K562 (cell line): Measurements from ENCODE around the gene PDE9A. TPM values are rescaled to one million over a fixed set of nuclear protein-coding genes. Genes with fewer than 3 reads are reported as not detected.

Experiments used
- ATAC-seq: fragments of 200-7000 bp; cut with Tn5 transposase; 3 replicates; pipeline ENCODE4 v1.9.1; 2020; ENCODE audit warnings: moderate library complexity
- BruUV-seq: library from RNA; stranded (reverse); fragments of 400-500 nt; replicated peaks from 2 replicates; lab custom pipeline; 2021; lab: Mats Ljungman, UMichigan
- CTCF ChIA-PET: fragments of 300-600 bp; formaldehyde crosslinking; extraction: SDS; loops from one replicate; lab custom pipeline; 2021; ENCODE audit warnings: low intra/inter-chr PET ratio; lab: Yijun Ruan, JAX
- POLR2A ChIA-PET: fragments of 300-600, 350-650 bp; sonication (Branson Sonifier 250); formaldehyde crosslinking; extraction: SDS; loops from one replicate; lab custom pipeline; 2021; ENCODE audit warnings: antibody characterized with exemption, inconsistent platforms; lab: Yijun Ruan, JAX
- DNase-seq, 4 experiments: peaks; one replicate each; pipeline versions ENCODE4 v3.0.0 to v3.0.0-alpha.2; 2011 to 2018; ENCODE audit warnings: low spot score in 3 of 4, mixed read lengths in 3 of 4; ENCODE audit errors: extremely low read depth in 1 of 4
- FAIRE-seq: peaks from 2 replicates; lab custom pipeline; 2011; peaks lifted over from hg19 to GRCh38; lab: Jason Lieb, UNC
- H2AFZ ChIP-seq: 2 replicates; pipeline ENCODE4 v1.6.0; 2011; ENCODE audit warnings: low read depth, low read length, control low read depth, inconsistent platforms
- H3K27ac ChIP-seq: fragments of 200-600 bp; 3 replicates; pipeline ENCODE4 v1.8.0; 2011; ENCODE audit warnings: low read depth, mild to moderate bottlenecking, control low read depth, inconsistent platforms, low read length, moderate library complexity, mixed read lengths; ENCODE audit errors: extremely low read depth
- H3K27me3 ChIP-seq, 2 experiments: fragments of 300-600 bp in 1 of 2; 2 replicates in 1 of 2; 3 replicates in 1 of 2; pipeline versions ENCODE4 v1.6.0 to v1.8.0; 2011; ENCODE audit warnings: inconsistent platforms in 2 of 2, low read length in 2 of 2, mild to moderate bottlenecking in 1 of 2, mixed read lengths in 1 of 2, moderate library complexity in 1 of 2; ENCODE audit not compliant: control insufficient read depth in 2 of 2, insufficient read depth in 2 of 2
- H3K36me3 ChIP-seq: fragments of 300-600 bp; 3 replicates; pipeline ENCODE4 v1.8.0; 2011; ENCODE audit warnings: mild to moderate bottlenecking, low read length, inconsistent platforms; ENCODE audit not compliant: control insufficient read depth, insufficient read depth
- H3K4me1 ChIP-seq, 2 experiments: fragments of 200-600 bp in 1 of 2; replicated peaks in 1 of 2; 2 replicates in 1 of 2; 3 replicates in 1 of 2; pipeline versions ENCODE4 v1.5.1 to v1.8.0; 2011; ENCODE audit warnings: inconsistent platforms in 2 of 2, low read length in 2 of 2, mild to moderate bottlenecking in 1 of 2, mixed read lengths in 1 of 2, moderate library complexity in 1 of 2; ENCODE audit not compliant: control insufficient read depth in 2 of 2, insufficient read depth in 2 of 2
- H3K4me2 ChIP-seq: 2 replicates; pipeline ENCODE4 v1.6.1; 2011; ENCODE audit warnings: low read length, control low read depth, inconsistent platforms, mixed read lengths; ENCODE audit not compliant: insufficient read depth
- H3K4me3 ChIP-seq: fragments of 200-600 bp; sonication (generic), shearing (Covaris generic); 2 replicates; pipeline ENCODE4 v1.5.1; 2016; ENCODE audit warnings: control low read depth, inconsistent platforms
- H3K79me2 ChIP-seq: fragments of 200-600 bp; 3 replicates; pipeline ENCODE4 v1.8.0; 2011; ENCODE audit warnings: low read length, inconsistent platforms; ENCODE audit not compliant: control insufficient read depth, insufficient read depth
- H3K9ac ChIP-seq, 2 experiments: 2 replicates each; pipeline versions ENCODE4 v1.6.0 to v1.6.1; 2011; ENCODE audit warnings: low read depth in 2 of 2, low read length in 2 of 2, control low read depth in 1 of 2, inconsistent platforms in 1 of 2, mild to moderate bottlenecking in 1 of 2, mixed read lengths in 1 of 2; ENCODE audit not compliant: insufficient read depth in 1 of 2
- H3K9me1 ChIP-seq: one replicate; pipeline ENCODE4 v1.6.0; 2011; ENCODE audit warnings: inconsistent platforms, mild to moderate bottlenecking, low read length, moderate library complexity; ENCODE audit not compliant: control insufficient read depth, insufficient read depth
- H3K9me3 ChIP-seq: replicated peaks from 2 replicates; pipeline ENCODE4 v1.5.1; 2011; ENCODE audit warnings: low read depth, low read length, inconsistent platforms; ENCODE audit not compliant: control insufficient read depth, insufficient read depth
- H4K20me1 ChIP-seq: replicated peaks from 2 replicates; pipeline ENCODE4 v1.6.1; 2011; ENCODE audit warnings: low read length, inconsistent platforms, mixed read lengths; ENCODE audit not compliant: control insufficient read depth, insufficient read depth
- KDM4B ChIP-seq, 2 experiments: fragments of 450-650 bp in 1 of 2; sonication (generic) in 1 of 2; IDR thresholded peaks; 2 replicates each; pipeline ENCODE4 v1.6.1; 2016 to 2017; ENCODE audit warnings: borderline replicate concordance in 2 of 2, antibody characterized with exemption in 1 of 2, low read depth in 1 of 2, mild to moderate bottlenecking in 1 of 2
- NCOA6 ChIP-seq: fragments of 450-650 bp; IDR thresholded peaks from 2 replicates; pipeline ENCODE4 v1.6.1; 2017; ENCODE audit warnings: mild to moderate bottlenecking
- NFE2 ChIP-seq: IDR thresholded peaks from 2 replicates; pipeline ENCODE4 v1.6.1; 2014; ENCODE audit warnings: antibody characterized with exemption, low read depth
- SMAD3 ChIP-seq: fragments of 450-650 bp; formaldehyde crosslinking; conservative IDR thresholded peaks from 2 replicates; pipeline ENCODE4 v1.4.0; 2020; ENCODE audit warnings: mild to moderate bottlenecking
- WGBS: fragments of 100-300 bp; shearing (Covaris generic); methylation state at CpG from one replicate; pipeline ENCODE4 v1.1.6; 2016; ENCODE audit warnings: low coverage, mixed read lengths; ENCODE audit not compliant: insufficient coverage; ENCODE audit errors: missing lambda C conversion rate; 5-methylcytosine and 5-hydroxymethylcytosine counted together
- in situ Hi-C: fragments of 300-500 bp; cut with MboI; formaldehyde crosslinking; loops from 4 replicates; pipeline ENCODE4 v1.15.0; 2018; ENCODE audit warnings: inconsistent platforms, mixed read lengths
- intact Hi-C: fragments of 100-400 bp; cut with micrococcal nuclease; formaldehyde crosslinking; loops from 2 replicates; pipeline ENCODE4 v1.14.2; 2022
- polyA plus RNA-seq, 8 experiments: library from polyadenylated mRNA; depleted of rRNA in 4 of 8; stranded (reverse) in 5 of 8; unstranded in 3 of 8; fragments of >200 nt; fragmentation: Nextera tagmentation in 2 of 8; fragmentation: Illumina TruSeq in 1 of 8; extraction: Ambion mirVana in 2 of 8; extraction: Trizol in 1 of 8; gene quantifications; 2 replicates each; pipeline versions ENCODE4 v1.2.1 to v1.2.3, GENCODE V29; 2011 to 2014; ENCODE audit warnings: inconsistent platforms in 1 of 8, missing spikeins in 1 of 8
- total RNA-seq, 7 experiments: library from RNA; depleted of rRNA in 6 of 7; stranded (reverse); fragments of >200 nt in 6 of 7; fragmentation: Illumina TruSeq in 2 of 7; extraction: Trizol in 2 of 7; gene quantifications; 2 replicates each; pipeline versions ENCODE4 v1.2.1 to v1.2.3, GENCODE V29; 2011 to 2021; ENCODE audit warnings: low replicate concordance in 1 of 7
- TF ChIP-seq, protein P1 (sequence below): fragments of 250-450 bp; sonication (Bioruptor Pico); IDR thresholded peaks from 2 replicates; pipeline ENCODE4 v1.5.0; 2020; ENCODE audit warnings: mild to moderate bottlenecking, borderline replicate concordance

PDE9A gene
- total and polyA plus RNA-seq, 9 of the 15 experiments (the other 6 are each of a cell fraction or from before 2014, with no cell fraction given): 0.07 to 0.27 TPM; not detected in 7

DNA sequence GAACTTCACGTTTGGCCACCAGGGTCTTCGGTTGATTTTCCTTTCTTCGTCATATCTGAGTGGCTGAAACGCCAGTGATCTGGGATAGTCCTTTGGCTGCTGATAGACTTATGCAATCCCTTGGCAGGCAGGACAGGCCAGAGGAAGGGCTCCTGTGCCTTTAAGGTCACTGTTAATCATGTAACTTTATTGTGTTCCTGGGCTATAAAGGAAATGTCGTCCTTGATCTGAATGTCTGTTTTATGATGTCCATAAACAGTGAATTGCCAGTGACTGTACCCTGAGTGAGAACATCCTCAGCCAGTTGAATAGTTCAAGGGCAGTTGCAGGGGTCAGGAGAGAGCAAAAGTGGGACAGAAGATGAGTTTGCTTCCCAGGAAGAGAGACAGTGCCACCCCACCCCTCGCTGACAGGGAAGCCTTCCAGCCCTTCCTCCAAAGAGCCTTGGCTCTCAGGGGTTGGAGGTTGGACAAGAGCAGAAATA, 68.0 kb downstream of the PDE9A start:
- Histone ChIP-seq H3K9me1 (no peaks in the 10 kb centered on the region), H3K27me3 (peaks cover 38 to 62% of the 10 kb centered on the region in 2 experiments), H3K79me2 (no peaks in the 10 kb centered on the region), H3K36me3 (no peaks in the 10 kb centered on the region), H3K4me1 (0 out of 5 replicates have a peak, but pooled peaks cover 0 to 3% of the 10 kb centered on the region in 2 experiments), H4K20me1 (peaks cover 13% of the 10 kb centered on the region; the same call in 1 of the 2 replicates), H3K9ac (no peak overlapping the region), H3K27ac (no peak overlapping the region), H3K4me3 (no peak overlapping the region), H3K9me3 (no peaks in the 10 kb centered on the region), H3K4me2 (no peak overlapping the region), H2AFZ (no peak overlapping the region)
- intact Hi-C loops: no loop called here
- TF ChIP-seq NCOA6: no peak
- no peak for TF ChIP-seq SMAD3 (CRISPR knock-in tag)
- TF ChIP-seq, protein P1, sequence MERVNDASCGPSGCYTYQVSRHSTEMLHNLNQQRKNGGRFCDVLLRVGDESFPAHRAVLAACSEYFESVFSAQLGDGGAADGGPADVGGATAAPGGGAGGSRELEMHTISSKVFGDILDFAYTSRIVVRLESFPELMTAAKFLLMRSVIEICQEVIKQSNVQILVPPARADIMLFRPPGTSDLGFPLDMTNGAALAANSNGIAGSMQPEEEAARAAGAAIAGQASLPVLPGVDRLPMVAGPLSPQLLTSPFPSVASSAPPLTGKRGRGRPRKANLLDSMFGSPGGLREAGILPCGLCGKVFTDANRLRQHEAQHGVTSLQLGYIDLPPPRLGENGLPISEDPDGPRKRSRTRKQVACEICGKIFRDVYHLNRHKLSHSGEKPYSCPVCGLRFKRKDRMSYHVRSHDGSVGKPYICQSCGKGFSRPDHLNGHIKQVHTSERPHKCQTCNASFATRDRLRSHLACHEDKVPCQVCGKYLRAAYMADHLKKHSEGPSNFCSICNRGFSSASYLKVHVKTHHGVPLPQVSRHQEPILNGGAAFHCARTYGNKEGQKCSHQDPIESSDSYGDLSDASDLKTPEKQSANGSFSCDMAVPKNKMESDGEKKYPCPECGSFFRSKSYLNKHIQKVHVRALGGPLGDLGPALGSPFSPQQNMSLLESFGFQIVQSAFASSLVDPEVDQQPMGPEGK (CRISPR knock-in tag): no peak
- TF ChIP-seq KDM4B (IDR thresholded peaks at IDR 0.05; ENCODE audit: borderline replicate concordance in 2 of 2, low read depth in 1 of 2): no peak
- TF ChIP-seq NFE2: no peak
- in situ Hi-C loops: no loop called here
- ChIA-PET POLR2A (no interaction called here), CTCF (no interaction called here)
- WGBS: 0% methylated on average over 6 of the region's 6 CpGs
- no peak for DNase-seq
- no peak for ATAC-seq
- BruUV-seq: no TSS peak
- no peak for FAIRE-seq
